Progenitor cell of endocrine pancreas (in vitro differentiated cells): Measurements from ENCODE around the gene LRRTM3. TPM values are rescaled to one million over a fixed set of nuclear protein-coding genes. Genes with fewer than 3 reads are reported as not detected.

Source experiments
- DNase-seq: peaks from one replicate; pipeline ENCODE4 v3.0.0; 2021; ENCODE audit warnings: low spot score; ENCODE audit not compliant: unreplicated experiment
- H3K27ac Mint-ChIP-seq: 2 replicates; pipeline ENCODE4 v1.8.0; 2021; ENCODE audit warnings: mild to moderate bottlenecking, moderate library complexity, mixed read lengths
- H3K27me3 Mint-ChIP-seq: 2 replicates; pipeline ENCODE4 v1.8.0; 2021; ENCODE audit warnings: mixed read lengths
- H3K36me3 Mint-ChIP-seq: 2 replicates; pipeline ENCODE4 v1.8.0; 2022; ENCODE audit warnings: mixed read lengths; ENCODE audit not compliant: insufficient read depth
- H3K4me1 Mint-ChIP-seq: 2 replicates; pipeline ENCODE4 v1.8.0; 2021; ENCODE audit warnings: low read depth, mixed read lengths
- H3K4me3 Mint-ChIP-seq: 2 replicates; pipeline ENCODE4 v1.8.0; 2021; ENCODE audit warnings: low read depth, mild to moderate bottlenecking, moderate library complexity, mixed read lengths
- H3K9me3 Mint-ChIP-seq: 2 replicates; pipeline ENCODE4 v1.8.0; 2021; ENCODE audit warnings: low read depth, mixed read lengths
- CTCF ChIP-seq: fragments of 200-600 bp; sonication (generic); IDR thresholded peaks from one replicate; pipeline ENCODE4 v1.5.0; 2021; ENCODE audit warnings: antibody characterized with exemption, mild to moderate bottlenecking; ENCODE audit not compliant: unreplicated experiment
- total RNA-seq: library from RNA; stranded (reverse); gene quantifications from 2 replicates; pipeline ENCODE4 v1.2.1, GENCODE V29; 2021

The LRRTM3 gene
- total RNA-seq, 1 donor from 2014 or later = not detected

GRCh38 chr10:67049988-67050387 is 124.2 kb downstream of the LRRTM3 start:
- DNase-seq = no peak
- Mint-ChIP-seq H3K4me1 (peaks cover 7% of the 10 kb centered on the region), H3K27me3 (no peaks in the 10 kb centered on the region), H3K9me3 (peaks cover 1% of the 10 kb centered on the region), H3K27ac (no peak overlapping the region), H3K36me3 (no peaks in the 10 kb centered on the region), H3K4me3 (no peak overlapping the region)
- no peak for TF ChIP-seq CTCF

GRCh38 chr10:67050415-67050814 is 124.6 kb downstream of the LRRTM3 start:
- H3K27me3 Mint-ChIP-seq = no peaks in the 10 kb centered on the region
- no peak overlapping the region for H3K27ac Mint-ChIP-seq
- no peak overlapping the region for H3K4me3 Mint-ChIP-seq
- no peak for TF ChIP-seq CTCF
- H3K36me3 Mint-ChIP-seq = no peaks in the 10 kb centered on the region
- H3K4me1 Mint-ChIP-seq = peaks cover 7% of the 10 kb centered on the region
- no peaks in the 10 kb centered on the region for H3K9me3 Mint-ChIP-seq
- DNase-seq = no peak

- H3K27ac Mint-ChIP-seq = no peak overlapping the region
- no peak for TF ChIP-seq CTCF
- H3K36me3 Mint-ChIP-seq = no peaks in the 10 kb centered on the region
- peaks cover 8% of the 10 kb centered on the region for H3K9me3 Mint-ChIP-seq
- DNase-seq = no peak
- H3K4me1 Mint-ChIP-seq = peaks cover 11% of the 10 kb centered on the region
- no peaks in the 10 kb centered on the region for H3K27me3 Mint-ChIP-seq
- H3K4me3 Mint-ChIP-seq = no peak overlapping the region
Measured at GRCh38 chr10:67072654-67073053, 146.8 kb downstream of the LRRTM3 start.

- no peak for TF ChIP-seq CTCF
- Mint-ChIP-seq H3K36me3 (no peaks in the 10 kb centered on the region), H3K9me3 (peaks cover 8% of the 10 kb centered on the region), H3K27ac (no peak overlapping the region), H3K4me1 (peaks cover 11% of the 10 kb centered on the region), H3K27me3 (no peaks in the 10 kb centered on the region), H3K4me3 (no peak overlapping the region)
- DNase-seq = no peak
Measured at GRCh38 chr10:67075491-67075971, 149.7 kb downstream of the LRRTM3 start.

GRCh38 chr10:67076144-67076543 is 150.3 kb downstream of the LRRTM3 start:
- TF ChIP-seq CTCF = no peak
- DNase-seq = no peak
- H3K27ac Mint-ChIP-seq = no peak overlapping the region
- no peak overlapping the region for H3K4me3 Mint-ChIP-seq
- H3K4me1 Mint-ChIP-seq = peaks cover 11% of the 10 kb centered on the region
- no peaks in the 10 kb centered on the region for H3K27me3 Mint-ChIP-seq
- H3K9me3 Mint-ChIP-seq = peaks cover 8% of the 10 kb centered on the region
- H3K36me3 Mint-ChIP-seq = no peaks in the 10 kb centered on the region
